ENCODE measurements around the gene WFS1. TPM values are rescaled to one million over a fixed set of nuclear protein-coding genes. Genes with fewer than 3 reads are reported as not detected.

WFS1 gene
- polyA plus RNA-seq, 1 experiment: 46.8 TPM

GRCh38 chr4:6288342-6288741, 18.7 kb downstream of the WFS1 start:
- no peak overlapping the region for H3K4me3 ChIP-seq (ENCODE audit: low read depth, low read length)
- no peaks in the 10 kb centered on the region; the same call in 1 of the 2 replicates for H3K9me3 ChIP-seq (ENCODE audit: control insufficient read depth, insufficient read depth, low read length)
- no peak for TF ChIP-seq CTCF (IDR thresholded peaks at IDR 0.05; ENCODE audit: low read depth, low read length)
- no peaks in the 10 kb centered on the region for H3K27me3 ChIP-seq (ENCODE audit: control insufficient read depth, insufficient read depth, low read length)
- no peak for DNase-seq (ENCODE audit: low read depth, low spot score)
- CTCF ChIA-PET: no interaction called here
- H3K27ac ChIP-seq (ENCODE audit: low read depth, low read length): no peak overlapping the region
- POLR2A ChIA-PET: no interaction called here

GRCh38 chr4:6288871-6289270, 19.2 kb downstream of the WFS1 start:
- CTCF ChIA-PET: interaction anchor here (0.7 kb wide), 1 partner anchor 38 kb away, joined by 3 read pairs; no protein-coding TSS in a partner anchor
- DNase-seq (ENCODE audit: low read depth, low spot score): no peak
- Histone ChIP-seq H3K9me3 (ENCODE audit: control insufficient read depth, insufficient read depth, low read length) (no peaks in the 10 kb centered on the region; the same call in 1 of the 2 replicates), H3K27me3 (ENCODE audit: control insufficient read depth, insufficient read depth, low read length) (no peaks in the 10 kb centered on the region), H3K4me3 (ENCODE audit: low read depth, low read length) (no peak overlapping the region), H3K27ac (ENCODE audit: low read depth, low read length) (no peak overlapping the region)
- no peak for TF ChIP-seq CTCF (IDR thresholded peaks at IDR 0.05; ENCODE audit: low read depth, low read length)
- POLR2A ChIA-PET: no interaction called here

GRCh38 chr4:6290256-6290655, 20.6 kb downstream of the WFS1 start:
- CTCF ChIA-PET: no interaction called here
- no peak for TF ChIP-seq CTCF (IDR thresholded peaks at IDR 0.05; ENCODE audit: low read depth, low read length)
- Histone ChIP-seq H3K27me3 (ENCODE audit: control insufficient read depth, insufficient read depth, low read length) (no peaks in the 10 kb centered on the region), H3K9me3 (ENCODE audit: control insufficient read depth, insufficient read depth, low read length) (no peaks in the 10 kb centered on the region; the same call in 1 of the 2 replicates), H3K4me3 (ENCODE audit: low read depth, low read length) (no peak overlapping the region), H3K27ac (ENCODE audit: low read depth, low read length) (no peak overlapping the region)
- DNase-seq (ENCODE audit: low read depth, low spot score): no peak
- POLR2A ChIA-PET: no interaction called here

- no peaks in the 10 kb centered on the region; the same call in 1 of the 2 replicates for H3K9me3 ChIP-seq (ENCODE audit: control insufficient read depth, insufficient read depth, low read length)
- no peaks in the 10 kb centered on the region for H3K27me3 ChIP-seq (ENCODE audit: control insufficient read depth, insufficient read depth, low read length)
- H3K4me3 ChIP-seq (ENCODE audit: low read depth, low read length): no peak overlapping the region
- DNase-seq (ENCODE audit: low read depth, low spot score): no peak
- POLR2A ChIA-PET: no interaction called here
- CTCF ChIA-PET: no interaction called here
- no peak overlapping the region for H3K27ac ChIP-seq (ENCODE audit: low read depth, low read length)
- no peak for TF ChIP-seq CTCF (IDR thresholded peaks at IDR 0.05; ENCODE audit: low read depth, low read length)
Measured at GRCh38 chr4:6290769-6291547, 21.3 kb downstream of the WFS1 start.

- no peak overlapping the region for H3K27ac ChIP-seq (ENCODE audit: low read depth, low read length)
- no peaks in the 10 kb centered on the region for H3K27me3 ChIP-seq (ENCODE audit: control insufficient read depth, insufficient read depth, low read length)
- no peak overlapping the region for H3K4me3 ChIP-seq (ENCODE audit: low read depth, low read length)
- ChIA-PET POLR2A (no interaction called here), CTCF (no interaction called here)
- no peak for DNase-seq (ENCODE audit: low read depth, low spot score)
- no peaks in the 10 kb centered on the region; the same call in 1 of the 2 replicates for H3K9me3 ChIP-seq (ENCODE audit: control insufficient read depth, insufficient read depth, low read length)
- TF ChIP-seq CTCF (IDR thresholded peaks at IDR 0.05; ENCODE audit: low read depth, low read length): no peak
Measured at GRCh38 chr4:6291784-6292297, 22.2 kb downstream of the WFS1 start.

Measured in AG04450 (cell line).